PC-3 (cell line): ENCODE measurements around the gene GHRHR. TPM values are rescaled to one million over a fixed set of nuclear protein-coding genes. Genes with fewer than 3 reads are reported as not detected.

Experiments
- ATAC-seq: fragments of 200-7000 bp; cut with Tn5 transposase; 2 replicates; pipeline ENCODE4 v1.9.1; 2020; ENCODE audit warnings: mild to moderate bottlenecking, moderate library complexity
- BruUV-seq: library from RNA; stranded (reverse); fragments of 400-500 nt; replicated peaks from 2 replicates; lab custom pipeline; 2021; lab: Mats Ljungman, UMichigan
- CTCF ChIA-PET: fragments of 300-600 bp; sonication (Branson Sonifier 250); formaldehyde crosslinking; loops from one replicate; lab custom pipeline; 2022; ENCODE audit warnings: antibody characterized with exemption; lab: Charles Lee
- POLR2A ChIA-PET: fragments of 300-600 bp; sonication (Branson Sonifier 250); formaldehyde crosslinking; loops from one replicate; lab custom pipeline; 2022; ENCODE audit warnings: antibody characterized with exemption; ENCODE audit not compliant: unreplicated experiment; lab: Charles Lee
- DNase-seq: peaks from one replicate; pipeline ENCODE4 v3.0.0-alpha.2; 2015
- H2AFZ ChIP-seq: fragments of 300-600 bp; sonication (generic); 2 replicates; pipeline ENCODE4 v1.6.0; 2016; ENCODE audit warnings: antibody characterized with exemption, low read length
- H3F3A ChIP-seq: fragments of 300-600 bp; sonication (generic); one replicate; pipeline ENCODE4 v1.6.0; 2017; ENCODE audit warnings: antibody characterized with exemption, low read length, control low read depth, mild to moderate bottlenecking; ENCODE audit not compliant: unreplicated experiment
- H3K27ac ChIP-seq: fragments of 300-600 bp; sonication (generic); 2 replicates; pipeline ENCODE4 v1.5.1; 2016; ENCODE audit warnings: mild to moderate bottlenecking, low read length
- H3K27me3 ChIP-seq: fragments of 300-600 bp; sonication (generic); 2 replicates; pipeline ENCODE4 v1.6.1; 2016; ENCODE audit warnings: low read length, mixed read lengths
- H3K36me3 ChIP-seq: fragments of 300-600 bp; sonication (generic); 2 replicates; pipeline ENCODE4 v1.6.1; 2016; ENCODE audit warnings: low read depth, mixed run types, low read length, mixed read lengths
- H3K4me1 ChIP-seq: fragments of 300-600 bp; sonication (generic); 2 replicates; pipeline ENCODE4 v1.5.1; 2016; ENCODE audit warnings: low read length; ENCODE audit not compliant: insufficient read depth
- H3K4me2 ChIP-seq: fragments of 300-600 bp; sonication (generic); 2 replicates; pipeline ENCODE4 v1.6.0; 2016; ENCODE audit warnings: low read length
- H3K4me3 ChIP-seq: fragments of 300-600 bp; sonication (generic); 2 replicates; pipeline ENCODE4 v1.5.1; 2016; ENCODE audit warnings: mild to moderate bottlenecking, low read length, mixed read lengths
- H3K79me2 ChIP-seq: fragments of 300-600 bp; sonication (generic); 2 replicates; pipeline ENCODE4 v1.6.1; 2017; ENCODE audit warnings: low read length, mixed read lengths
- H3K9ac ChIP-seq: fragments of 300-600 bp; sonication (generic); 2 replicates; pipeline ENCODE4 v1.6.0; 2016; ENCODE audit warnings: mild to moderate bottlenecking, low read length
- H3K9me2 ChIP-seq: fragments of 300-600 bp; sonication (generic); replicated peaks from 2 replicates; pipeline ENCODE4 v1.6.1; 2016; ENCODE audit warnings: mixed run types, low read length, mixed read lengths
- H3K9me3 ChIP-seq: fragments of 300-600 bp; sonication (generic); 2 replicates; pipeline ENCODE4 v1.6.1; 2016; ENCODE audit warnings: low read length, mixed read lengths
- H4K20me1 ChIP-seq: fragments of 300-600 bp; sonication (generic); 2 replicates; pipeline ENCODE4 v1.6.1; 2016; ENCODE audit warnings: low read length, mixed read lengths
- CTCF ChIP-seq: fragments of 300-600 bp; sonication (generic); conservative IDR thresholded peaks from 2 replicates; pipeline ENCODE4 v1.5.1; 2017; ENCODE audit warnings: antibody characterized with exemption, low read depth, mild to moderate bottlenecking, low read length
- EZH2 ChIP-seq: fragments of 300-600 bp; sonication (generic); IDR thresholded peaks from one replicate; pipeline ENCODE4 v1.6.1; 2017; ENCODE audit warnings: antibody characterized with exemption, mild to moderate bottlenecking, low read length; ENCODE audit not compliant: unreplicated experiment
- EZH2phosphoT487 ChIP-seq: fragments of 300-600 bp; sonication (generic); IDR thresholded peaks from 2 replicates; pipeline ENCODE4 v1.6.1; 2018; ENCODE audit warnings: mild to moderate bottlenecking, antibody characterized with exemption, low read length, borderline replicate concordance
- intact Hi-C: fragments of 100-400 bp; cut with micrococcal nuclease; formaldehyde crosslinking; loops from 2 replicates; pipeline ENCODE4 v1.9.0; 2023
- total RNA-seq: library from RNA; depleted of rRNA; stranded (reverse); fragments of >200 nt; gene quantifications from 2 replicates; pipeline ENCODE4 v1.2.3, GENCODE V29; 2014

GHRHR gene
- total RNA-seq, 1 experiment from 2014 or later: not detected

GRCh38 chr7:31022117-31022516, 58.4 kb downstream of the GHRHR start:
- Histone ChIP-seq H3K27ac (no peak overlapping the region), H3K36me3 (no peaks in the 10 kb centered on the region), H3K4me3 (no peak overlapping the region), H4K20me1 (no peaks in the 10 kb centered on the region), H3K4me2 (no peak overlapping the region), H3K4me1 (no peaks in the 10 kb centered on the region), H2AFZ (no peak overlapping the region), H3F3A (no peaks in the 10 kb centered on the region), H3K9me2 (no peaks in the 10 kb centered on the region), H3K9me3 (no peaks in the 10 kb centered on the region), H3K9ac (no peak overlapping the region), H3K79me2 (no peaks in the 10 kb centered on the region), H3K27me3 (peaks cover 26% of the 10 kb centered on the region)
- DNase-seq (no peak), ATAC-seq (no peak)
- BruUV-seq: no TSS peak
- intact Hi-C loops: no loop called here
- TF ChIP-seq EZH2phosphoT487 (no peak), CTCF (no peak), EZH2 (no peak)
- CTCF ChIA-PET: no interaction called here
- POLR2A ChIA-PET: no interaction called here

GRCh38 chr7:31022726-31023125, 59.0 kb downstream of the GHRHR start:
- H3K9me3 ChIP-seq: no peaks in the 10 kb centered on the region
- peaks cover 29% of the 10 kb centered on the region for H3K27me3 ChIP-seq
- no peak overlapping the region for H3K4me2 ChIP-seq
- no peaks in the 10 kb centered on the region for H3K9me2 ChIP-seq
- no peaks in the 10 kb centered on the region for H3K36me3 ChIP-seq
- no peaks in the 10 kb centered on the region for H4K20me1 ChIP-seq
- ChIA-PET POLR2A (no interaction called here), CTCF (no interaction called here)
- no peak overlapping the region for H2AFZ ChIP-seq
- TF ChIP-seq EZH2 (no peak), CTCF (no peak), EZH2phosphoT487 (no peak)
- no TSS peak for BruUV-seq
- no peak overlapping the region for H3K4me3 ChIP-seq
- H3K27ac ChIP-seq: no peak overlapping the region
- DNase-seq (no peak), ATAC-seq (no peak)
- H3K79me2 ChIP-seq: no peaks in the 10 kb centered on the region
- no peaks in the 10 kb centered on the region for H3F3A ChIP-seq
- H3K9ac ChIP-seq: no peak overlapping the region
- no peaks in the 10 kb centered on the region for H3K4me1 ChIP-seq
- intact Hi-C loops: no loop called here

GRCh38 chr7:31023877-31024276, 60.1 kb downstream of the GHRHR start:
- H3K27me3 ChIP-seq: peaks cover 29% of the 10 kb centered on the region
- no peaks in the 10 kb centered on the region for H3F3A ChIP-seq
- H2AFZ ChIP-seq: no peak overlapping the region
- H3K27ac ChIP-seq: no peak overlapping the region
- no peaks in the 10 kb centered on the region for H3K9me3 ChIP-seq
- H3K9ac ChIP-seq: no peak overlapping the region
- no peak overlapping the region for H3K4me2 ChIP-seq
- ChIA-PET CTCF (no interaction called here), POLR2A (no interaction called here)
- no peak overlapping the region for H3K4me3 ChIP-seq
- H3K79me2 ChIP-seq: no peaks in the 10 kb centered on the region
- no peaks in the 10 kb centered on the region for H3K36me3 ChIP-seq
- DNase-seq (no peak), ATAC-seq (no peak)
- no peaks in the 10 kb centered on the region for H3K4me1 ChIP-seq
- BruUV-seq: no TSS peak
- intact Hi-C loops: no loop called here
- no peaks in the 10 kb centered on the region for H4K20me1 ChIP-seq
- no peaks in the 10 kb centered on the region for H3K9me2 ChIP-seq
- TF ChIP-seq EZH2: no peak
- TF ChIP-seq CTCF: no peak
- TF ChIP-seq EZH2phosphoT487: no peak
